HL-60 (cell line): ENCODE data around the gene HAVCR1.

ENCODE experiments used
- GABPA ChIP-seq: IDR thresholded peaks from 2 replicates; pipeline ENCODE4 v1.6.1; 2012; ENCODE audit warnings: low read depth
- POLR2AphosphoS5 ChIP-seq: IDR thresholded peaks from 2 replicates; pipeline ENCODE4 v1.6.1; 2012; ENCODE audit warnings: low read depth
- TF ChIP-seq, protein P1 (sequence below): IDR thresholded peaks from one replicate; pipeline ENCODE4 v1.5.1; 2011; ENCODE audit warnings: low read length, control low read depth, inconsistent platforms; ENCODE audit not compliant: insufficient read depth
- TF ChIP-seq, protein P2 (sequence below): IDR thresholded peaks from 2 replicates; pipeline ENCODE4 v1.6.1; 2012; ENCODE audit warnings: low read depth; ENCODE audit not compliant: insufficient replicate concordance

DNA sequence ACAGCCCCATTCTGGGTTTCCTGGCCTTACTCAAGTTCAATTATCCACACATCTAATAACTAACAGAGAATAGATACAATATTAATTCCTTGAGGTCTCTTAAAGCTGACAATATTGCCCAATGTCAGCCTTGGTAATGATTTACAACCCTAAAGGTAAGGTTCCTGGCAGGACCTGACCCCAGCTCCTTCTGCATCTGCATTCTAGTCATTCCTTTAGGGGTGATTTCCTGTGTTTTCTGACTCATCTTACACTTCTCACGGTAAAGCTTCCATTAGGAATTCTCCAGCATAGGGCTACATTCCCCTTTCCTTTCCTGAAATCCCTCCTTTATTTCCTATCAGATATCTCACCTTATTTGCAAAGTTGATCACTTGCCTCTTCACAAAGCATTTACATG lies 9.3 kb downstream of the HAVCR1 start:
- TF ChIP-seq, protein P1, sequence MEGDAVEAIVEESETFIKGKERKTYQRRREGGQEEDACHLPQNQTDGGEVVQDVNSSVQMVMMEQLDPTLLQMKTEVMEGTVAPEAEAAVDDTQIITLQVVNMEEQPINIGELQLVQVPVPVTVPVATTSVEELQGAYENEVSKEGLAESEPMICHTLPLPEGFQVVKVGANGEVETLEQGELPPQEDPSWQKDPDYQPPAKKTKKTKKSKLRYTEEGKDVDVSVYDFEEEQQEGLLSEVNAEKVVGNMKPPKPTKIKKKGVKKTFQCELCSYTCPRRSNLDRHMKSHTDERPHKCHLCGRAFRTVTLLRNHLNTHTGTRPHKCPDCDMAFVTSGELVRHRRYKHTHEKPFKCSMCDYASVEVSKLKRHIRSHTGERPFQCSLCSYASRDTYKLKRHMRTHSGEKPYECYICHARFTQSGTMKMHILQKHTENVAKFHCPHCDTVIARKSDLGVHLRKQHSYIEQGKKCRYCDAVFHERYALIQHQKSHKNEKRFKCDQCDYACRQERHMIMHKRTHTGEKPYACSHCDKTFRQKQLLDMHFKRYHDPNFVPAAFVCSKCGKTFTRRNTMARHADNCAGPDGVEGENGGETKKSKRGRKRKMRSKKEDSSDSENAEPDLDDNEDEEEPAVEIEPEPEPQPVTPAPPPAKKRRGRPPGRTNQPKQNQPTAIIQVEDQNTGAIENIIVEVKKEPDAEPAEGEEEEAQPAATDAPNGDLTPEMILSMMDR, result no peak
- TF ChIP-seq, protein P2, sequence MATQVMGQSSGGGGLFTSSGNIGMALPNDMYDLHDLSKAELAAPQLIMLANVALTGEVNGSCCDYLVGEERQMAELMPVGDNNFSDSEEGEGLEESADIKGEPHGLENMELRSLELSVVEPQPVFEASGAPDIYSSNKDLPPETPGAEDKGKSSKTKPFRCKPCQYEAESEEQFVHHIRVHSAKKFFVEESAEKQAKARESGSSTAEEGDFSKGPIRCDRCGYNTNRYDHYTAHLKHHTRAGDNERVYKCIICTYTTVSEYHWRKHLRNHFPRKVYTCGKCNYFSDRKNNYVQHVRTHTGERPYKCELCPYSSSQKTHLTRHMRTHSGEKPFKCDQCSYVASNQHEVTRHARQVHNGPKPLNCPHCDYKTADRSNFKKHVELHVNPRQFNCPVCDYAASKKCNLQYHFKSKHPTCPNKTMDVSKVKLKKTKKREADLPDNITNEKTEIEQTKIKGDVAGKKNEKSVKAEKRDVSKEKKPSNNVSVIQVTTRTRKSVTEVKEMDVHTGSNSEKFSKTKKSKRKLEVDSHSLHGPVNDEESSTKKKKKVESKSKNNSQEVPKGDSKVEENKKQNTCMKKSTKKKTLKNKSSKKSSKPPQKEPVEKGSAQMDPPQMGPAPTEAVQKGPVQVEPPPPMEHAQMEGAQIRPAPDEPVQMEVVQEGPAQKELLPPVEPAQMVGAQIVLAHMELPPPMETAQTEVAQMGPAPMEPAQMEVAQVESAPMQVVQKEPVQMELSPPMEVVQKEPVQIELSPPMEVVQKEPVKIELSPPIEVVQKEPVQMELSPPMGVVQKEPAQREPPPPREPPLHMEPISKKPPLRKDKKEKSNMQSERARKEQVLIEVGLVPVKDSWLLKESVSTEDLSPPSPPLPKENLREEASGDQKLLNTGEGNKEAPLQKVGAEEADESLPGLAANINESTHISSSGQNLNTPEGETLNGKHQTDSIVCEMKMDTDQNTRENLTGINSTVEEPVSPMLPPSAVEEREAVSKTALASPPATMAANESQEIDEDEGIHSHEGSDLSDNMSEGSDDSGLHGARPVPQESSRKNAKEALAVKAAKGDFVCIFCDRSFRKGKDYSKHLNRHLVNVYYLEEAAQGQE, result no peak
- no peak for TF ChIP-seq GABPA
- no peak for TF ChIP-seq POLR2AphosphoS5
